ENCODE results near the gene FAM3D.
"Not testable (repeated sequence)": the region's sequence is repeated elsewhere in the genome, so short reads cannot be mapped to it uniquely, and the experiment has no call there.

FAM3D gene

GRCh38 chr3:58666683-58667082, at the start of gene FAM3D:
Gene FAM3D (minus strand): TSS chr3:58666774. CDS start chr3:58655563, 11,211 bp downstream.
- DNase-seq: peak in 1 of 42 donors; percentile 40
- intact Hi-C loops (cut with DNase I): no loop called here

- no peak for DNase-seq
- intact Hi-C loops (cut with DNase I): no loop called here
Observed at GRCh38 chr3:58713715-58714401, 47.3 kb upstream of the FAM3D start.

DNA sequence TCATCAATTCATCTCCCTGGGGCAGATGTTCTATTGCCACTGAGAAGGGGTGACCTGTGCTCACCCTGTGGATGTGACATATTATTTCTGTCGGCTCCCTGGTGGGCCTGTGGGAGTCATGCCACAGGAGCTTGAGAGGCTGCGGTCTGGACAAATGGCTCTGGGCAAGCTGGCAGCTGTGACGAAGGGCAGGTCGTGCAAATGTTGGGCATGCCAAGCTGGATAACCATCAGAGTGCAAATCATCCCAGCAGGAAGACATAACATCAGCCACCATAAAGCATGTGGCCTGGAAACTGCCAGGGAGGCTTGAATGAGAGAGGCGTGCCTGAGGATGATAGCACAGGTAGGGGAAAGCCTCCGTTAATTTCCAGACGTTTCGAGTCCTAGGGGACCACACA, 45.3 kb upstream of the FAM3D start:
- intact Hi-C loops (cut with DNase I): no loop called here
- no peak for DNase-seq

GRCh38 chr3:58708983-58709382, 42.4 kb upstream of the FAM3D start:
- intact Hi-C loops (cut with DNase I); DNase-seq: not testable (repeated sequence)

- intact Hi-C loops (cut with DNase I): no loop called here
Observed at GRCh38 chr3:58708116-58708791, 41.7 kb upstream of the FAM3D start.

GRCh38 chr3:58707390-58707930, 40.9 kb upstream of the FAM3D start:
- intact Hi-C loops (cut with DNase I): no loop called here
- no peak for DNase-seq

More at GRCh38 chr3:58708116-58708791, 41.7 kb upstream of the FAM3D start:
- no peak for DNase-seq

DNA sequence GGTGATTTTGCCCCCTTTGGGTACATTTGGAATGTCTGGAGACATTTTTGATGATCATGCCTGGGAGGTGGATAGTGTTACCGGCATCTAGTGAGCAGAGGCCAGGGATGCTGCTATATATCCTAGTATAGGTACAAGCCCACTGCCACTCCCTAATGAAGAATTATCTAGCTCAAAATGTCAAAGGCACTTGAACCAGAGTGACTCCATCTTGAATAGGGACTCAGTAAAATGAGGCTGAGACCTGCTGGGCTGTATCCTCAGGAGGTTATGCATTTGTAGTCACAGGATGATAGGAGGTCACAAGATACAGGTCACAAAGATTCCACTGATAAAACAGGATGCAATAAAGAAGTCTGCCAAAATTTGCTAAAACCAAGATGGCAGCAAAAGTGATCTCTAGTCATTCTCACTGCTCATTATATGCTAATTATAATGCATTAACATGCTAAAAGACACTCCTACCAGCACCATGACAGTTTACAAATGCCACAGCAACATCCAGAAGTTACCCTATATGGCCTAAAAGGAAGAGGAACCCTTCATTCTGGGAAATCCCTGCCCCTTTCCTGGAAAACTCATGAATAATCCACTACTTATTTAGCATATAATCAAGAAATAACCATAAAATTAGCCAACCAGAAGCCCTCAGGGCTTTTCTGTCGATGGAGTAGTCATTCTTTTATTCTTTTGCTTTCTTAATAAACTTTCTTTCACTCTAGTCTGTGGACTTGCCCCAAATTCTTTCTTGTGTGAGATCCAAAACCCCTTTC, 40.0 kb upstream of the FAM3D start:
- intact Hi-C loops (cut with DNase I): no loop called here
- DNase-seq: no peak

- no peak for DNase-seq
- intact Hi-C loops (cut with DNase I): no loop called here
Observed at GRCh38 chr3:58704745-58705144, 38.2 kb upstream of the FAM3D start.

DNA sequence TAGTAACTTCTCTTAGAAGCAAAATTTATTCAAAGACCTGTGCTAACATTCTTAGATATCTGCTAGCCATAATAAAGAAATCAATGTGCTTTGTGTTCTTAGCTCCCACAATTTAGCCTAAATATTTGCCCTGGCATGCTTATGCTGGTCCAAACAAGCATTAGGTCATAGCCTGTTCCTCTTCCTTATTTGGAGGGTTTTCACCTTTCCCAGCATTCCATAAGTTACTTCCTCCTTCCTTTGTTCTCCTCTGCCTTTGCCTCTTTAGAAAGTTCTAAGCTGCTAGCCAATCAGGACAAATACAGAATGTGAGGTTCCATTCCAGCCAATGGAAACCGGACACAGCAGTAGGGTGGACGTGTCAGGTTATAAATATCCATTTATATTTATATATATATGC, 37.7 kb upstream of the FAM3D start:
- DNase-seq; intact Hi-C loops (cut with DNase I): not testable (repeated sequence)

- intact Hi-C loops (cut with DNase I): no loop called here
Observed at GRCh38 chr3:58698246-58698645, 31.7 kb upstream of the FAM3D start.

GRCh38 chr3:58697561-58697960, 31.0 kb upstream of the FAM3D start:
- intact Hi-C loops (cut with DNase I): no loop called here
- no peak for DNase-seq

More at GRCh38 chr3:58698246-58698645, 31.7 kb upstream of the FAM3D start:
- no peak for DNase-seq

DNA sequence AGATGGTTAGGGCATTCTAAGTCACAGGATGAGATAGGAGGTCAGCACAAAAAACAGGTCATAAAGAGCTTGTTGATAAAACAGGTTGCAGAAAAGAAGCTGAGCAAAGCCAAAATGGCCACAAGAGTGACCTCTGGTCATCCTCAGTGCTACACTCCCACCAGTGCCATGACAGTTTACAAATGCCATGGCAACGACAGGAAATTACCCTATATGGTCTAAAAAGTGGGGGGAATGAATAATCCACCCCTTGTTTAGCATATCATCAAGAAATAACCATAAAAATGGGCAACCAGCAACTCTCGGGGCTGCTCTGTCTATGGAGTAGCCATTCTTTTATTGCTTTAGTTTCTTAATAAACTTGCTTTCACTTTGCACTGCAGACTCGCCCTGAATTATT, 30.2 kb upstream of the FAM3D start:
- DNase-seq; intact Hi-C loops (cut with DNase I): not testable (repeated sequence)

GRCh38 chr3:58696093-58696492, 29.5 kb upstream of the FAM3D start:
- DNase-seq: no peak
- intact Hi-C loops (cut with DNase I): no loop called here

- DNase-seq; intact Hi-C loops (cut with DNase I): not testable (repeated sequence)
Observed at GRCh38 chr3:58695284-58695683, 28.7 kb upstream of the FAM3D start.

GRCh38 chr3:58693940-58694850, 27.6 kb upstream of the FAM3D start:
- intact Hi-C loops (cut with DNase I): no loop called here
- DNase-seq: no peak

DNA sequence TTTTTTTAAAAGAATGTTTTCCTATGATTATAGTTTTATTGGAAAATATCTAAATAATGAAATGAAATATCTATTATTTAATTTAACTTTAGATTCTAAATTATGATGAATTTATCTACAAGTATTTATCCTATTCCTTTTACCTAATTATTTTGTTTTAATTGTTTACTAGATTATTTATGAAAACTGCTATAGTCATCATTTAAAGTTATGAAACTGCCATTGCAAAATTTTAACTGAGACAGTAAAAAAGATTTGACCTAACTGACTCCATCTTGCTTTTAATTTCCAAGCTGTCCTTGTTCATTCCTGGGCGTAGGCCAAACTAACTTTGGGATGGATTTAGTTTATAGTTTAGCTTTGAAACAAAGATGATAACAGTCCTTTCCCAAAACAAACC, 25.9 kb upstream of the FAM3D start:
- intact Hi-C loops (cut with DNase I): no loop called here
- no peak for DNase-seq

DNA sequence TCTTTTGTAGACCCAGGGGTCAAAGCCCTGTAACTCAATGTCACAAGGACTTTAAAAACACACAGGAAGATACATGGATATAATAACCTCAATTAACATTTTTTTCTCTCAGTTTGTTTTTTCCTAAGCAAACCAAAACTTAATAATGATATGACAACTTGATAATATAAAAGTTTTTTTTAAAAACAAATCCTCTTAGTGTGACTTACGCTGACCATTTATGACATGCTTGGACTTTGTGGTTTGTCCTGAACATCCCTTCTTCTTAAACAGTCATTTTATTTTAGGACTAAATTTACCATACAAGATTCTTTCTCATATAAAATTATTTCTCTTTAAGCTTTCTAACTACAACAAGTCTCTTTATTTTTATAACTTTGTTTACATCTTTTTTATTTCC, 25.4 kb upstream of the FAM3D start:
- DNase-seq: no peak
- intact Hi-C loops (cut with DNase I): no loop called here

DNA sequence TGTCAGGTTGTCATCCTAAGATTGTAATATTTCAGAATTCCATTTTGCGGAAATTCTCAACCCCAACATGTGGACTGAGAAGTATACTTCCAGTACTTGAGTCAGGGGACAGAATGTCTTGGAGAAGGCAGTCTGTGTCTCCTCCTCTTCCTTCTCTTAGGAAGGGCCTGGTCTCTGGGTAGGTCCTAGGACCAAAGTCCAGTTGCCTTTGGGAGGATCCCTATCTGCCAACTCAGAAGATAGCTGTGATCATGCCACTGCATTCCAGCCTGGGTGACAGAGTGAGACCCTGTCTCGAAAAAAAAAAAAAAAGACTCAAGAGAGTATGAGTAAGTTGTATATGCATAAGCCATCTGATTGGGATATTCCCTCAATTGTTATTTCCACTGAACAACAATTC, 23.9 kb upstream of the FAM3D start:
- intact Hi-C loops (cut with DNase I): no loop called here
- DNase-seq: no peak

GRCh38 chr3:58688574-58688973, 22.0 kb upstream of the FAM3D start:
- DNase-seq: peak in 1 of 42 donors; percentile 6
- intact Hi-C loops (cut with DNase I): no loop called here
